Measurements from ENCODE around the gene KRTAP10-1. TPM values are rescaled to one million over a fixed set of nuclear protein-coding genes. Genes with fewer than 3 reads are reported as not detected.

KRTAP10-1 gene
- total and polyA plus RNA-seq, 2 experiments from 2014 or later, result not detected

- no peak for DNase-seq (ENCODE audit: low read depth in 1 of 2, low spot score in 1 of 2)
- Histone ChIP-seq H3K27ac (no peak overlapping the region), H3K36me3 (no peaks in the 10 kb centered on the region), H3K4me3 (no peak overlapping the region), H3K27me3 (no peaks in the 10 kb centered on the region), H3K4me1 (ENCODE audit: low read depth) (no peaks in the 10 kb centered on the region), H3K9me3 (ENCODE audit: low read depth) (no peaks in the 10 kb centered on the region)
- TF ChIP-seq, protein P1, sequence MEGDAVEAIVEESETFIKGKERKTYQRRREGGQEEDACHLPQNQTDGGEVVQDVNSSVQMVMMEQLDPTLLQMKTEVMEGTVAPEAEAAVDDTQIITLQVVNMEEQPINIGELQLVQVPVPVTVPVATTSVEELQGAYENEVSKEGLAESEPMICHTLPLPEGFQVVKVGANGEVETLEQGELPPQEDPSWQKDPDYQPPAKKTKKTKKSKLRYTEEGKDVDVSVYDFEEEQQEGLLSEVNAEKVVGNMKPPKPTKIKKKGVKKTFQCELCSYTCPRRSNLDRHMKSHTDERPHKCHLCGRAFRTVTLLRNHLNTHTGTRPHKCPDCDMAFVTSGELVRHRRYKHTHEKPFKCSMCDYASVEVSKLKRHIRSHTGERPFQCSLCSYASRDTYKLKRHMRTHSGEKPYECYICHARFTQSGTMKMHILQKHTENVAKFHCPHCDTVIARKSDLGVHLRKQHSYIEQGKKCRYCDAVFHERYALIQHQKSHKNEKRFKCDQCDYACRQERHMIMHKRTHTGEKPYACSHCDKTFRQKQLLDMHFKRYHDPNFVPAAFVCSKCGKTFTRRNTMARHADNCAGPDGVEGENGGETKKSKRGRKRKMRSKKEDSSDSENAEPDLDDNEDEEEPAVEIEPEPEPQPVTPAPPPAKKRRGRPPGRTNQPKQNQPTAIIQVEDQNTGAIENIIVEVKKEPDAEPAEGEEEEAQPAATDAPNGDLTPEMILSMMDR (IDR thresholded peaks at IDR 0.05; ENCODE audit: low read depth, low read length), result no peak
Measured at GRCh38 chr21:44557491-44558328, 17.7 kb upstream of the KRTAP10-1 start.

GRCh38 chr21:44556879-44557278, 16.9 kb upstream of the KRTAP10-1 start:
- H3K27ac ChIP-seq, result no peak overlapping the region
- no peaks in the 10 kb centered on the region for H3K9me3 ChIP-seq (ENCODE audit: low read depth)
- DNase-seq (ENCODE audit: low read depth in 1 of 2, low spot score in 1 of 2), result no peak
- no peak overlapping the region for H3K4me3 ChIP-seq
- no peaks in the 10 kb centered on the region for H3K27me3 ChIP-seq
- H3K4me1 ChIP-seq (ENCODE audit: low read depth), result no peaks in the 10 kb centered on the region
- no peaks in the 10 kb centered on the region for H3K36me3 ChIP-seq
- TF ChIP-seq, protein P1 (IDR thresholded peaks at IDR 0.05; ENCODE audit: low read depth, low read length), result no peak

- Histone ChIP-seq H3K4me3 (no peak overlapping the region), H3K9me3 (ENCODE audit: low read depth) (no peaks in the 10 kb centered on the region), H3K27me3 (no peaks in the 10 kb centered on the region), H3K36me3 (no peaks in the 10 kb centered on the region), H3K27ac (no peak overlapping the region), H3K4me1 (ENCODE audit: low read depth) (no peaks in the 10 kb centered on the region)
- no peak for DNase-seq (ENCODE audit: low read depth in 1 of 2, low spot score in 1 of 2)
- TF ChIP-seq, protein P1 (IDR thresholded peaks at IDR 0.05; ENCODE audit: low read depth, low read length), result no peak
Measured at GRCh38 chr21:44555200-44555875, 15.3 kb upstream of the KRTAP10-1 start.

- no peak for DNase-seq (ENCODE audit: low read depth in 1 of 2, low spot score in 1 of 2)
- no peaks in the 10 kb centered on the region for H3K27me3 ChIP-seq
Measured at GRCh38 chr21:44552681-44553080, 12.7 kb upstream of the KRTAP10-1 start.

GRCh38 chr21:44552136-44552535, 12.1 kb upstream of the KRTAP10-1 start:
- Histone ChIP-seq H3K4me3 (no peak overlapping the region), H3K36me3 (no peaks in the 10 kb centered on the region), H3K4me1 (ENCODE audit: low read depth) (peaks cover 14% of the 10 kb centered on the region), H3K9me3 (ENCODE audit: low read depth) (no peaks in the 10 kb centered on the region), H3K27me3 (no peaks in the 10 kb centered on the region), H3K27ac (no peak overlapping the region)
- no peak for DNase-seq (ENCODE audit: low read depth in 1 of 2, low spot score in 1 of 2)
- TF ChIP-seq, protein P1 (IDR thresholded peaks at IDR 0.05; ENCODE audit: low read depth, low read length), result no peak

More at GRCh38 chr21:44552681-44553080, 12.7 kb upstream of the KRTAP10-1 start:
- Histone ChIP-seq H3K4me3 (no peak overlapping the region), H3K4me1 (ENCODE audit: low read depth) (peaks cover 14% of the 10 kb centered on the region), H3K27ac (no peak overlapping the region), H3K36me3 (no peaks in the 10 kb centered on the region), H3K9me3 (ENCODE audit: low read depth) (no peaks in the 10 kb centered on the region)
- TF ChIP-seq, protein P1 (IDR thresholded peaks at IDR 0.05; ENCODE audit: low read depth, low read length), result no peak
